Vagina (tissue), 2 donors: ENCODE results near the gene ENTPD7.

Source experiments
- CTCF ChIP-seq, 3 experiments: fragments of 450-650 bp in 2 of 3; fragments of 200-600 bp in 1 of 3; sonication (generic) in 1 of 3; IDR thresholded peaks; one replicate each; pipeline ENCODE4 v1.5.1; 2017 to 2019; ENCODE audit warnings: antibody characterized with exemption in 3 of 3, mild to moderate bottlenecking in 2 of 3, moderate library complexity in 2 of 3
- POLR2A ChIP-seq, 2 donors: fragments of 450-650 bp; IDR thresholded peaks; one replicate each; pipeline ENCODE4 v1.6.1; 2017; ENCODE audit warnings: antibody characterized with exemption in 2 of 2, mild to moderate bottlenecking in 2 of 2, moderate library complexity in 2 of 2
- POLR2AphosphoS5 ChIP-seq, 2 donors: sonication (generic); formaldehyde crosslinking; IDR thresholded peaks; one replicate each; pipeline ENCODE4 v1.9.0; 2017; ENCODE audit warnings: antibody characterized with exemption in 2 of 2, mild to moderate bottlenecking in 2 of 2, low read depth in 1 of 2; ENCODE audit not compliant: insufficient read depth in 1 of 2

GRCh38 chr10:99678921-99679320, 19.6 kb downstream of the ENTPD7 start:
- no peak for TF ChIP-seq CTCF (IDR thresholded peaks at IDR 0.05)
- TF ChIP-seq POLR2A (IDR thresholded peaks at IDR 0.05): no peak
- TF ChIP-seq POLR2AphosphoS5 (IDR thresholded peaks at IDR 0.05; ENCODE audit: insufficient read depth in 1 of 2, low read depth in 1 of 2): no peak
